A549 (cell line): ENCODE measurements around the gene FBRSL1. TPM values are rescaled to one million over a fixed set of nuclear protein-coding genes. Genes with fewer than 3 reads are reported as not detected.

Source experiments
- ATAC-seq, 2 experiments: fragments of 200-7000 bp in 1 of 2; fragments of >200 bp in 1 of 2; cut with Nextera tagmentation in 1 of 2; cut with Tn5 transposase in 1 of 2; 3 replicates each; pipeline versions ENCODE4 v1.8.0 to v1.9.1; 2018 to 2020; ENCODE audit warnings: mild to moderate bottlenecking in 1 of 2, moderate library complexity in 1 of 2
- CTCF ChIA-PET: fragments of 300-600 bp; sonication (Branson Sonifier 250); formaldehyde crosslinking; extraction: SDS; loops from one replicate; lab custom pipeline; 2021; ENCODE audit warnings: antibody characterized with exemption, inconsistent platforms; lab: Yijun Ruan, JAX
- POLR2A ChIA-PET: fragments of 350-600 bp; formaldehyde crosslinking; extraction: SDS; loops from one replicate; lab custom pipeline; 2021; ENCODE audit warnings: antibody characterized with exemption, inconsistent platforms; lab: Yijun Ruan, JAX
- DNase-seq, 2 experiments: peaks; one replicate each; pipeline versions ENCODE4 v3.0.0 to v3.0.0-alpha.2; 2011 to 2016; ENCODE audit warnings: low read depth in 1 of 2, low spot score in 1 of 2
- FAIRE-seq: peaks from 2 replicates; lab custom pipeline; 2011; peaks lifted over from hg19 to GRCh38; lab: Jason Lieb, UNC
- H3K27ac ChIP-seq, 2 experiments: fragments of >200 bp; sonication (Bioruptor Twin); formaldehyde crosslinking; 3 replicates each; pipeline ENCODE4 v1.5.1; 2016 to 2017
- H3K4me1 ChIP-seq: fragments of >200 bp; sonication (Bioruptor Twin); formaldehyde crosslinking; 3 replicates; pipeline ENCODE4 v1.6.1; 2016
- H3K4me2 ChIP-seq: fragments of >200 bp; sonication (Bioruptor Twin); formaldehyde crosslinking; 3 replicates; pipeline ENCODE4 v1.6.1; 2016
- H3K4me3 ChIP-seq: fragments of >200 bp; sonication (Bioruptor Twin); formaldehyde crosslinking; 3 replicates; pipeline ENCODE4 v1.5.1; 2016
- H3K9me3 ChIP-seq: fragments of >200 bp; sonication (Bioruptor Twin); formaldehyde crosslinking; 3 replicates; pipeline ENCODE4 v1.6.1; 2016
- BCL3 ChIP-seq: fragments of >200 bp; sonication (Bioruptor Twin); formaldehyde crosslinking; IDR thresholded peaks from 3 replicates; pipeline ENCODE4 v1.6.1; 2016
- BHLHE40 ChIP-seq: IDR thresholded peaks from 2 replicates; pipeline ENCODE4 v1.6.1; 2012; ENCODE audit warnings: low read depth, low read length, inconsistent platforms
- CBX2 ChIP-seq: fragments of 200-600 bp; sonication (generic); IDR thresholded peaks from 2 replicates; pipeline ENCODE4 v1.6.1; 2016; ENCODE audit warnings: low read depth, mild to moderate bottlenecking, borderline replicate concordance
- CHD4 ChIP-seq: fragments of 200-600 bp; sonication (generic); IDR thresholded peaks from 2 replicates; pipeline ENCODE4 v1.6.1; 2016; ENCODE audit warnings: antibody characterized with exemption, mild to moderate bottlenecking, borderline replicate concordance
- CTCF ChIP-seq: fragments of >200 bp; sonication (Bioruptor Twin); formaldehyde crosslinking; IDR thresholded peaks from 3 replicates; pipeline ENCODE4 v1.5.1; 2016
- EHF ChIP-seq: fragments of 250-450 bp; sonication (Bioruptor Pico); IDR thresholded peaks from 2 replicates; pipeline ENCODE4 v1.5.0; 2020; ENCODE audit warnings: mild to moderate bottlenecking
- EHMT2 ChIP-seq: fragments of 200-600 bp; sonication (generic); IDR thresholded peaks from 2 replicates; pipeline ENCODE4 v1.6.1; 2016; ENCODE audit warnings: antibody characterized with exemption, low read depth, mild to moderate bottlenecking, moderate library complexity
- ESRRA ChIP-seq: fragments of 150-350 bp; IDR thresholded peaks from 2 replicates; pipeline ENCODE4 v1.6.1; 2014; ENCODE audit warnings: mild to moderate bottlenecking, low read length, borderline replicate concordance
- FOSB ChIP-seq: fragments of 250-450 bp; sonication (Bioruptor Pico); IDR thresholded peaks from 2 replicates; pipeline ENCODE4 v1.5.0; 2020; ENCODE audit warnings: mild to moderate bottlenecking, moderate library complexity
- FOXS1 ChIP-seq: fragments of 250-450 bp; sonication (Bioruptor Pico); IDR thresholded peaks from 2 replicates; pipeline ENCODE4 v1.5.0; 2020; ENCODE audit warnings: mild to moderate bottlenecking, moderate library complexity
- HDAC2 ChIP-seq: fragments of 200-600 bp; sonication (generic); IDR thresholded peaks from 2 replicates; pipeline ENCODE4 v1.6.1; 2016
- HOXB13 ChIP-seq: fragments of 250-450 bp; sonication (Bioruptor Pico); IDR thresholded peaks from 2 replicates; pipeline ENCODE4 v1.5.0; 2020; ENCODE audit warnings: low read depth, mild to moderate bottlenecking, moderate library complexity
- JUN ChIP-seq, 2 experiments: fragments of >200 bp; sonication (Bioruptor Twin); formaldehyde crosslinking; IDR thresholded peaks; 2 replicates in 1 of 2; 3 replicates in 1 of 2; pipeline ENCODE4 v1.6.1; 2016 to 2017
- KDM1A ChIP-seq: fragments of 200-600 bp; sonication (generic); IDR thresholded peaks from 2 replicates; pipeline ENCODE4 v1.6.1; 2016; ENCODE audit warnings: low read depth, mild to moderate bottlenecking
- PBX3 ChIP-seq: IDR thresholded peaks from 2 replicates; pipeline ENCODE4 v1.6.1; 2012
- POLR2A ChIP-seq: IDR thresholded peaks from 2 replicates; pipeline ENCODE4 v1.6.1; 2012; ENCODE audit warnings: mild to moderate bottlenecking, low read length
- REST ChIP-seq: fragments of 200-600 bp; sonication (generic); IDR thresholded peaks from 2 replicates; pipeline ENCODE4 v1.6.1; 2016; ENCODE audit warnings: antibody characterized with exemption, mild to moderate bottlenecking, moderate library complexity
- SMC3 ChIP-seq: fragments of >200 bp; sonication (Bioruptor Twin); formaldehyde crosslinking; IDR thresholded peaks from 3 replicates; pipeline ENCODE4 v1.6.1; 2018; ENCODE audit warnings: inconsistent platforms
- SREBF2 ChIP-seq: fragments of 450-650 bp; IDR thresholded peaks from 2 replicates; pipeline ENCODE4 v1.6.1; 2014; ENCODE audit warnings: mild to moderate bottlenecking, moderate library complexity
- TP53 ChIP-seq: fragments of 250-450 bp; sonication (Bioruptor Pico); IDR thresholded peaks from 2 replicates; pipeline ENCODE4 v1.5.0; 2021; ENCODE audit warnings: mild to moderate bottlenecking, moderate library complexity
- ZNF302 ChIP-seq: fragments of 250-450 bp; sonication (Bioruptor Pico); IDR thresholded peaks from 2 replicates; pipeline ENCODE4 v1.9.0; 2021; ENCODE audit warnings: inconsistent platforms, mild to moderate bottlenecking, moderate library complexity
- ZSCAN20 ChIP-seq: fragments of 250-450 bp; sonication (Bioruptor Pico); IDR thresholded peaks from 2 replicates; pipeline ENCODE4 v1.8.0; 2022; ENCODE audit warnings: mild to moderate bottlenecking, moderate library complexity
- WGBS: methylation state at CpG from one replicate; pipeline ENCODE4 v1.1.6; 2017; ENCODE audit errors: missing lambda C conversion rate; 5-methylcytosine and 5-hydroxymethylcytosine counted together
- polyA plus RNA-seq, 4 experiments: library from polyadenylated mRNA; depleted of rRNA in 3 of 4; stranded (reverse); fragments of >200 nt; fragmentation: RNase III in 1 of 4; extraction: RNeasy Plus Mini Kit Qiagen cat#74134 plus additional on column Dnase treatment in 1 of 4; gene quantifications; 2 replicates in 3 of 4; 3 replicates in 1 of 4; pipeline ENCODE4 v1.2.3, GENCODE V29; 2011 to 2017

Gene FBRSL1
- polyA plus RNA-seq, 2 of the 4 experiments (the other 2 are of a cell fraction), result 3.0 to 32.8 TPM

GRCh38 chr12:132511516-132512196 lies 21.7 kb downstream of the FBRSL1 start:
- H3K4me2 ChIP-seq, result no peak overlapping the region
- POLR2A ChIA-PET, result no interaction called here
- no peak for TF ChIP-seq HDAC2
- no peak for TF ChIP-seq ZSCAN20 (CRISPR knock-in tag)
- TF ChIP-seq EHF, result no peak
- no peak for TF ChIP-seq TP53 (CRISPR knock-in tag)
- TF ChIP-seq SREBF2, result no peak
- TF ChIP-seq KDM1A, result no peak
- no peak for TF ChIP-seq SMC3
- no peak for TF ChIP-seq PBX3
- no peak for TF ChIP-seq BHLHE40
- no peak for TF ChIP-seq EHMT2
- no peak for TF ChIP-seq CBX2
- no peak for TF ChIP-seq ZNF302 (CRISPR knock-in tag)
- no peak for TF ChIP-seq HOXB13 (CRISPR knock-in tag)
- TF ChIP-seq JUN (IDR thresholded peaks at IDR 0.05), result no peak
- TF ChIP-seq REST, result no peak
- no peak for TF ChIP-seq ESRRA
- TF ChIP-seq FOSB, result no peak
- TF ChIP-seq, all 56 proteins: peak for 0
- ATAC-seq (no peak), DNase-seq (no peak), FAIRE-seq (no peak)
- no peak overlapping the region for H3K4me3 ChIP-seq
- WGBS, result 91% methylated on average over 19 of the region's 19 CpGs
- H3K27ac ChIP-seq, result no peak overlapping the region
- CTCF ChIA-PET, result interaction anchor here (2.5 kb wide), 1 partner anchor 12 kb away, joined by 8 read pairs; no protein-coding TSS in a partner anchor
- no peaks in the 10 kb centered on the region; the same call in 2 of the 3 replicates for H3K9me3 ChIP-seq
- no peaks in the 10 kb centered on the region for H3K4me1 ChIP-seq

- CTCF ChIA-PET, result interaction anchor here (0.9 to 2.5 kb wide), 3 partner anchors 12 to 99 kb away, joined by 4 to 8 read pairs (median 5); no protein-coding TSS in a partner anchor
These were observed 22.5 kb downstream of the FBRSL1 start for GRCh38 chr12:132512197-132513069.

More at GRCh38 chr12:132512197-132513069, 22.5 kb downstream of the FBRSL1 start:
- no peak overlapping the region for H3K4me3 ChIP-seq
- H3K4me2 ChIP-seq, result no peak overlapping the region
- 82% methylated on average over 27 of the region's 28 CpGs for WGBS
- no peaks in the 10 kb centered on the region; the same call in 2 of the 3 replicates for H3K9me3 ChIP-seq
- H3K4me1 ChIP-seq, result no peaks in the 10 kb centered on the region
- no peak overlapping the region for H3K27ac ChIP-seq
- no peak for TF ChIP-seq FOXS1 (CRISPR knock-in tag)
- TF ChIP-seq HDAC2, result no peak
- TF ChIP-seq BCL3, result no peak
- no peak for TF ChIP-seq HOXB13 (CRISPR knock-in tag)
- TF ChIP-seq POLR2A, result no peak
- TF ChIP-seq CHD4, result no peak
- no peak for TF ChIP-seq CTCF
- POLR2A ChIA-PET, result no interaction called here
- FAIRE-seq (no peak), DNase-seq (no peak), ATAC-seq (no peak)
